Left kidney (tissue), 2 donors: ENCODE data around the gene USP46. TPM values are rescaled to one million over a fixed set of nuclear protein-coding genes. Genes with fewer than 3 reads are reported as not detected.
A peak's percentile ranks its signal among the peaks of the same experiment; 100 is the strongest.

Source experiments
- DNase-seq: peaks from one replicate; pipeline ENCODE4 v3.0.0-alpha.2; 2013
- polyA plus RNA-seq: library from polyadenylated mRNA; unstranded; fragments of 120-200 nt; gene quantifications from one replicate; pipeline ENCODE4 v1.2.1, GENCODE V29; 2013; ENCODE audit not compliant: insufficient read length

USP46 gene
- polyA plus RNA-seq, 1 donor = 35.0 TPM

DNA sequence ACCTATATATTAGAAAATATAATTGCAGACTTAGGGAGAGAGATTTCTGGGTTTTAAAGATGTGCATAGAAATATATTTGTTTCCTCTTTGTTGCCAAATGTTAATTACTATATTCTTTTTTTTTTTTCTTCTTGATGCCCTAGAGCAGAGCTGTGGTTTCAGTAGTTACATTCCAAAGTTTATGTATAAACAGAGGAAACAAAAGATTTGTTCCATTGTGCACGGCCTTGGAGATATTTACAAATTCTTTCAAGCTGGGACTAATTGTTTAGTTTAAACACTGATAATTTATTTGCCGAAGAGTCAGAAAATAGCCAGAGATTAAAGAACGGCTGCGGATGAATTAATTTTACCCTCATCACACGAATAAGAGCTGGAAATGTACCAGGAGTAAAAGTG is 85.1 kb downstream of the USP46 start:
- DNase-seq = no peak

DNA sequence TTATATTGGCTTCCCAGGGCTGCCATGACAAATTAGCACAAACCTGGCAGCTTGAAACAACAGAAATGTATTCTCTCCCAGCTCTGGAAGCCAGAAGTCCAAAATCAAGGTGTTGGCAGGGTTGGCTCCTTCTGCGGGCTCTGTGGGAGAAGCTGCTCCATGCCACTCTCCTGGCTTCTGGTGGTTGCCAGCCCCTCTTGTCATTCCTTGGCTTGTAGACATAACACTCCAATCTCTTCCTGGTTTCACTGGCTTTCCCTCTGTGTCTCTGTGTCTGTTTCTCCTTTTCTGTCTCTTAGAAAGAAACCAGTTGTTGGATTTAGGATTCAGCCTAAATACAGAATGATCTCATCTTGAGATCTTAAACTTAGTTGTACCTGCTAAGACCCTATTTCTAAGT is 85.5 kb downstream of the USP46 start:
- DNase-seq = no peak

DNA sequence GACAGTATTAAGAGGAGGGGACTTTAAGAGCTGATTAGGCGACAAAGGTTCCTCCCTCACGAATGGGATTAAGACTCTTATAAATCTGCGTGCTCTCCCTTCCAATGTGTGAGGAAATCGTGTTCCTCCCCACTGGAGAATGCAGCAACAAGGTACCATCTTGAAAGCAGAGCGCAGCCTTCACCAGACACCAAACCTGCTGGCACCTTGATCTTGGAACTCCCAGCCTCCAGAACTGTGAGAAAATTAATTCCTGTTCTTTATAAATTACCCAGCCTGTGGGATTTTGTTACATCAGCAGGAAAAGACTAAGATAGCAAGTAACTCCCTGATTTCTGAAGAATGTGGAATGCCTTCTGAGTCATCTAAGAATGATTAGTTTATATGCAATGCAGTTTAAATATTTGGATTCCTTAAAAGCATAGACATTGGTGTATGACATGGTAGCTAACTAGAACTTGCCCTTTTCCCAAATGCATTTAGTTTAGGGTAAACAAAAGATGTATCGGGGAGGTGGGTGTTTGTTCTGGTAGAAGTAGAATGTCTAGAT is 86.1 kb downstream of the USP46 start:
- DNase-seq = no peak

DNA sequence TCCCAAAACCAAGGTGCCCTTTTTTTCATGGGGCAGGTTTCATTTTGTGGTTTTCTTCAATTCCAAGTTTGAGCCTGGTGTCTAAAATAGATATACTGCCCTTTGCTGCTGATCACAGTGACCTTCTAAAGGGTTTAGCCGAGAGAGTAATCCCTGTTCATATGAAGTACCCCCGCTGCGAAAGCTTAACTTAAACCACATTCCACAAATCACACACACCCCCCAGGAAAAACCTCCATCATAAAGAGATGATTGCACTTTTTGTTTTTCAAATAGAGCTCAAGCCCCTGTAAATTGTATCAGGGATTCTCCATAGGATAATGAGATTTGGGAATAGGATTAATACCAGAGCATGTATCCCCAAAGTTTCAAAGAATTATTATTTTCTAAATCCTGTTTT is 90.8 kb downstream of the USP46 start:
- no peak for DNase-seq

DNA sequence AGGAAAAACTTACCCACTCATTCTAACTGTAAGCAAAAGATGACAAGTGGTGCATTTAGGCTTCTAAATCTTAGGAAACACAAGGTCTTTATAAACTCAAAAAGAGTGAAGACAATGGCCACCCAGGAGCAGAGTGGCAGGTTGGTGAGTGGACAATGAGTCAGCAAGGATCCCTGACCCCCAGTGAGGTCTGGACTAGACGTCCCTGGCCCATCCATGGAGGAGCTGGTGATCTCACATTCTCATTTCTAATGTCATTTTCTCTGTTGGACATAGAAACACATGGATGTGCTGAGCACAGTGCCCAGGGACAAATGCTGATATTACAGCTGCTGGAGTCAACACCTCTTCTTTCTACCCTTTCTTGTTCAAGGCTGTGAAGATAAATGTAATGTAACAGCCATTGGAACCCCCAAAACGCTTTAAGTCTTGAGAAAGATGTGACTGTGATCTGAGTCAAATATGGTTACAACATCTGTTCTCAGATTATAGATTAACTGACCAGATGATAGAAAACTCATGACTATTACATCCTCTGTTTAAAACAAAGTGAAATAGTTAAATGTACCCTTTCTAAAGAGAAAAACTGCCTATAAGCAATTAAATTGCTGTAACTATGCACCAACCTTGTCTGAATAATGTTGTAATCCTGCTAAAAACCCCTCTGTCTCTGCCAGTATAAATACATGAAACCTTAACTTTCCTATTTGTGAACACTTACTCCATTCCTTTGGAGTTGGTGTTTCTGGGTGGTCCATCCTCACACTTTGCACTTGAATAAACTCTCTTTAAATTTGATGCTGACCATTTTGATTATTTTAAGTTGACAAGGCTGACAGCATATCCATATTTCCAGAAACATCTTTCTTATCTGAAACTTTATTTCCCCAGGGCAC is 92.7 kb downstream of the USP46 start:
- no peak for DNase-seq

DNA sequence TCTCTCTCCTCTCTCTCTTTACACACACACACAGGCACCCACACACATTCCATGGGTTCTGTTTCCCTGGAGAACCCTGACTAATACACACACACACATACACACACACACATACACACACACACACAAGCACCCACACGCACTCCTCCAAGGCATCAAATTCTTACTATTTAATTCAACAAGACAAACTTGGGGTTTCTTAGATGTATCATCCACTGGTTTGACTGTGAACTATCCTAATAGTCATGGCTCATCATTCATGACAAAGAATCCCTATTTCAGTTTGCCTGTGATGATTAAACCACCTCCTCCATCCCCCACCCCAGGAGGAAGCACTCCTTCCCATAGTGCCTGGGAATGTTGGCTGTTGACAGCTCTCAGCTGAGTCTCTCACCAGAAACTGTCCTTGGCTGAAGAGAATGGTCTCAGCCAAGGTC is 98.2 kb downstream of the USP46 start:
- DNase-seq = no peak

DNA sequence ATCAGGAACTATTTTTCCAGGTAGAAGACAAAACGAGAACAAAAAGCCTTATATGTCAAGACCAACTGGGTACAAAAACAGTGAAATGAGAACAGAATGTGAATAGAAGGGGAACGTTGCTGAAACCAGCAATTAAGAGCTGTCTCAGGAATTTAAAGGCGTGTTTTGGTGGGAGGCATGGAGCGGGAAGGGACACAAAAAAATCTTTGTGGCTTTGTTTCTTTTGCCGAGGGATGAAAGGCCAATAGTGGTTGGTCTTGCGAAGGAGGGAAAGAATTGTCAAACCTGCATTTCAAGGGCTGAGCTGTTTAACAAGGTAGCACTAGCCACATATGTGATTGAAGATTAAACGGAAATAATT is 103.8 kb downstream of the USP46 start:
- no peak for DNase-seq

DNA sequence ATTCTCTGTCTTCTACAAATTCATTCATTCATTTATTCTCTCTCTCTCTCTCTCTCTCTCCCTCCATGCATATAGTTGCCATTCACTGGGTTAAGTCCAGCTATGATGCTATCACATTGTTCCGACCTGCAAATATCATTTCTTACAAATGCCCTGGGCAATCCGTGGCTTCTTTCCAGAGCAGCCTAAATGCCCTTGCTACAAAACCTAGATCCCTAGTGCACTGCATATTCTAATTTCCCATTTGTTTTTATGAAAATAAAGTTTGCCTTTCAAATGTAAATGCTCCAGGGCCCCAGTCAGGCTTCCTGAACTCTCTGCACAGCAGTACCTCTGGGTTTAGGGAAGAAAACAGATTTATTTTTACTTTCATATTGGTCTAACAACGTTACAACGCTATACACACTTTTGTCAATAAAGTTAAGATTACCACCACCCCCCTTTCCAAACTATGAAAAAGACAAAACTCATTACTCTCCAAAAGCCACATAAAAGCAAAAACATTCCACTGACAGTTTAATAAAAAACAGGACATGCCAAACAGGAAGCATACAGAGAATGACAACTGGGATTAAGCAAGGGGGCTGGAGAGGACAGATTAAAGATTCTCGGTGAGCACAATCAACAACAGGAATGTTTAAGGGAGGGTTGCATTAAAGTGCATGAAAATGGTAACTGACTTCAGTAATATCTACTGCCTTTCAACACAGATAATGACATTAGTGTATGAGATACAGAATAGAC is 104.3 kb downstream of the USP46 start:
- DNase-seq = no peak

DNA sequence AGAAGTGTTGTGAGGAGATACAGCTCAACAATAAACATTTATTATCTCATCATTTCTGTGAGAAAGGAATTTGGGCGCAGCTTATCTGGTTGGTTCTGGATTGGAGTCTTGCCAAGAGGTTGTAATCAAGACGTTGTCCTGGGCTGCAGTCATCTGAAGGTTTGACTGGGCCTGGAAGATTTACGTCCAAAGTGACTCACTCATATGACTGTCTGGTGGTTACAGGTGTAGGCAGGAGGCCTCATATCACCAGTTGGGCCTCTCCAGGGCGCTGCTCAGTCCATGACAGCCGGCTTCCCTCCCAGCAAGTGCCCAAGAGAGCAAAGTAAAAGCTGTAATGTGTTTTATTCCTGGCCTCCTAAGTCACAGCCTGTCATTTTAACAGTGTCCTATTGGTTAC is 106.3 kb downstream of the USP46 start:
- no peak for DNase-seq

DNA sequence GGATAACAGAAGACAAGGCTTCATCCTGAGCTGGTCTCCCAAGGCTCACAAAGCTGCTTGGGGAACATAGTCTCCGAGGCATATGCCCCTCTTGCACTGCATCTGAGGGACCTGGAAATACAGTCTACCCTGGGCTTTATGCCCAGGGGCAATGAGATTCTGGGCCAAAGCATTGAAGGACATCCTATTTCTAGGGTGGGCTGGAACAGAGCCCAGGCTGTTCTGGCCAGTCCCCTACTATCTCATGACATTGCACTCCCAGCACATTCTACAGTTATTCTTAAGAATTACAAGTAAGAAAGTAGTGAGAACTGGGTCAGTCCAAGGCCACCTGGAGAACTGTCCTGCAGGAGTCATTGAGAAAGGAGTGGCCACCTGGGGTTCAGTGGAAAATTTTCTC is 107.6 kb downstream of the USP46 start:
- DNase-seq = no peak

DNA sequence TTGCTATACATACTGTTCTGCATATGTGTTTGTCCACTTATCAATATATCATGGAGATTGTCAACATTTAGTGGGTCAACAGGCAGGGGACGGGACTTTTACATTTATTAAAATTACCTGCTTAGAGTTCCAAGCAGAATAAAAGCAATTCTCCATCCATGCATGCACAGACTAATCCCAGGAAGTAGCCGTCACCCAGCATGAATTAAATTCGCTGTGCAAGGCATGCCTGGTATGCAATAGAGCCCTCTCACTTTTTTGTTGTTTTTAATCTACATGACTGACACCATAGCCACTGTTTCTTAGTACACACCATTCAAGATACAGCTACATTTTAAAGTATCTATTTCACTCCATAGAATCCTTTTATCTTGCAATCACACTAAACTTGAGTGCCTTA is 108.9 kb downstream of the USP46 start:
- DNase-seq = peak; percentile 12

DNA sequence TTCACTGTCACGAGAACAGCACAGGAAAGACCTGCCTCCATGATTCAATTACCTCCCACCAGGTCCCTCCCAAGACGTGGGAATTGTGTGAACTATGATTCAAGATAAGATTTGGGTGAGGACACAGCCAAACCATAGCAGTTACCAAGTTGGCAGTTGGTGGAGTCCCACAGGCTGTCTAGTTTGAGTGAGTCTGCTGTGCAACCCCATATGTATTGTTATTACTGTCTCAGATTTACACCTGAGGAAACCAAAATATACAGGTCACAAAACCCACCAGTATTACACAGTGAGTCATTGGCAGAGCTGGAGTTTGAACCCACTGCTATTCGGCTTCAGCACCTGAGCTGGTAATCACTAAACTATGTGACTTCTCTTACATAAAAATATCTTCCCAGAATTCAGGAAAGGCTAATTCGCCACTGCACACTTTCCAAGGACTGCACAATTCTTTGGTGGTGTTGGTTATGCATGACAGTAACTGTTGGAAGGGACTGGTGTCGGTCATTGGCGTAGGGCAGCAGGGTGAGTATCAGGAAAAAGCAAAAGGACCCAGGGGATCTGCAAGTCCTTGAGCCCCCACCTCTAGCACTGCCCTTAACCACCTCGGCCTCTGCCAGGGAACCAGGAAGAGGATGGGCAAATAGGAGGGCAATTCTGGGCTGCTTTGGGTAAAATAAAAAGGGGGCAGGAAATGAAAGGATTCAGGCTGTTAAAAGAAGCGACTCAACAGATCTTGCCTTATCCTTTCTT is 110.1 kb downstream of the USP46 start:
- no peak for DNase-seq

DNA sequence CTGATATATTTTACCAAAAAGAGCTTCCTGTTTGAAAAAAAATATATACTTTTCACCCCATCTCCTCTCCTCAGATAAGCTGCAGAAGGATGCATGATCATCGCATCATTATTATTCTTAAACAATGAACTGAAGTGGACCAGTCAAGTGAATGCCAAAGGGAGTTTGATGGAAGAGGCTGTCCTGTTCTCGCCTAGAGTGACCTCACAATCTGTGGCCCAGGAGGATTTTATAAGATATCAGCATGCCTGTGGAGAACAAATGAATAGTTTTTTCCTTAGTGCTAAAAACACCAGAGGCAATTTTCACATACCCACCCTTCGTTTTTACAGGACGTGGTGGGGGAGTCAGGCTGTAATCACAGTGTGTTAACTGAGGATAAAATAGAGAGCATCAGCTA is 112.7 kb downstream of the USP46 start:
- no peak for DNase-seq

DNA sequence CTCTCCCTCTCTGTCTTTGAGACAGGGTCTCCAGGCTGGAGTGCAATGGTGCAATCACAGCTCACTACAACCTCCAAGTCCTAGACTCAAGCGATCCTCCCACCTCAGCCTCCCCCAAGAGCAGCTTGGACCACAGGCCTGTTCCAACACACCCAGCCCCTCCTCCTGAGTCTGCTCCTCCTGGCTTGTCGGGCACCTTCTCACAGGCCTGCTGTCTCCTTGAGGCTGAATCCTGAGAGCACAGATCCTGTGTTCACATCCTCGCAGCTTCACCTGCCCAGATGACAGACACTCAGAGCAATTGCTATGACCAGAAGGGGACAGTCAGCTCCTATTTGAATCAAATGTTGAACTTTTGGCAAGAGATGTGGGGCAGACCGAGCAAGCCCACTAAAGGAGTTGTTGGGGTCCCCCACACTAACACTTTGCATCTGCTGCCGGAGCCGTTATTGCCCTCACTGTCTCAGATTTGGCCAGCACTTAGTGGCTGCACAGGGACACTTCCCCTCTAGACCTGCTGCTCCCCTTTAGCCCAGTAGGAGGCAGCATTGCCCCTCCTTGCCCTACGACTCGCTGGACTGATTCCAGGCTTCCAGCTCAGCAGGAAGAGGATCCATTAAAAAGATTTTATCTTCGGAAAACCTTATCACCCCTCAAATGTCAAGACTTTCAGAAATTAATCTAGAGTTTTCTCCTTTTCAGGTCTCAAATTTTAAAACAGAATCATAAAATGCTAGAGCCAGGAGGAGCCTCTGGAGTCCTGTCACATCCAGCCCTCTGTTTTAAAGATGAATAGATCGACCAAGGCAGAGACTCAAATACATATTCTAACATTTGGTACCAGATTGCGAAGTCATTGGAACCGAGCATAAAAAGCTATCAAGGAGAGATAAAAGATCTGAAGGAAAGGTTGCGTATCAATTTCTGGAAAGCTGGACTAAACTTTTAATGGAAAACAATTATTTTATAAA is 113.7 kb downstream of the USP46 start:
- peak; percentile 76 for DNase-seq

Other genes starting within 250 kb of the USP46 start
- 4.1 TPM for gene ERVMER34-1, start 92.1 kb upstream of the USP46 start, polyA plus RNA-seq
- gene RASL11B, start 203.0 kb upstream of the USP46 start, polyA plus RNA-seq = 40.5 TPM